ENCODE data around the gene ELF3.
"Not testable (repeated sequence)": the region's sequence is repeated elsewhere in the genome, so short reads cannot be mapped to it uniquely, and the experiment has no call there.

DNA sequence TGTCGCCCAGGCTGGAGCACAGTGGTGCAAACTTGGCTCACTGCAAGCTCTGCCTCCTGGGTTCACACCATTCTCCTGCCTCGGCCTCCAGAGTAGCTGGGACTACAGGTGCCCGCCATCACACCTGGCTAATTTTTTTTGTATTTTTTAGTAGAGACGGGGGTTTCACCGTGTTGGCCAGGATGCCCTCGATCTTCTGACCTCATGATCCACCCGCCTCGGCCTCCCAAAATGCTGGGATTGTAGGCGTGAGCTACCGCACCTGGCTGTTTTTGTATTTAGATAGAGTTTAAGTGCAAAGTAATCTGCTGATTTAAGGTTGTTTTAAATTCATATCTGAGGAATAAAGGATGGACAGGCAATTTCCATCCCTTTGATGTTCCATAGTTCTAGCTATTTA, 48.0 kb upstream of the ELF3 start:
- TF ChIP-seq RFX5 (IDR thresholded peaks at IDR 0.05; ENCODE audit: low read depth, low read length); SMARCA5 (IDR thresholded peaks at IDR 0.05); POU2F2 (IDR thresholded peaks at IDR 0.05; ENCODE audit: borderline replicate concordance, low read depth, low read length); DPF2 (IDR thresholded peaks at IDR 0.05); BCLAF1 (IDR thresholded peaks at IDR 0.05): not testable (repeated sequence)
